ENCODE measurements around the gene PPP4R1.
A peak's percentile ranks its signal among the peaks of the same experiment; 100 is the strongest.

Gene PPP4R1

GRCh38 chr18:9604348-9604747 lies 10.0 kb downstream of the PPP4R1 start:
- in situ Hi-C loops (cut with HindIII; ENCODE audit: low pct_ligation_motif_present, low pct_unique_long_range_greater_than_20kb, low sequenced_read_pairs) = no loop called here
- DNase-seq = no peak

GRCh38 chr18:9599328-9599727 lies 15.0 kb downstream of the PPP4R1 start:
- in situ Hi-C loops (cut with HindIII; ENCODE audit: low pct_ligation_motif_present, low pct_unique_long_range_greater_than_20kb, low sequenced_read_pairs) = no loop called here
- no peak for DNase-seq

- DNase-seq = no peak
- in situ Hi-C loops (cut with HindIII; ENCODE audit: low pct_ligation_motif_present, low pct_unique_long_range_greater_than_20kb, low sequenced_read_pairs) = no loop called here
These were observed 16.8 kb downstream of the PPP4R1 start for GRCh38 chr18:9597609-9598008.

DNA sequence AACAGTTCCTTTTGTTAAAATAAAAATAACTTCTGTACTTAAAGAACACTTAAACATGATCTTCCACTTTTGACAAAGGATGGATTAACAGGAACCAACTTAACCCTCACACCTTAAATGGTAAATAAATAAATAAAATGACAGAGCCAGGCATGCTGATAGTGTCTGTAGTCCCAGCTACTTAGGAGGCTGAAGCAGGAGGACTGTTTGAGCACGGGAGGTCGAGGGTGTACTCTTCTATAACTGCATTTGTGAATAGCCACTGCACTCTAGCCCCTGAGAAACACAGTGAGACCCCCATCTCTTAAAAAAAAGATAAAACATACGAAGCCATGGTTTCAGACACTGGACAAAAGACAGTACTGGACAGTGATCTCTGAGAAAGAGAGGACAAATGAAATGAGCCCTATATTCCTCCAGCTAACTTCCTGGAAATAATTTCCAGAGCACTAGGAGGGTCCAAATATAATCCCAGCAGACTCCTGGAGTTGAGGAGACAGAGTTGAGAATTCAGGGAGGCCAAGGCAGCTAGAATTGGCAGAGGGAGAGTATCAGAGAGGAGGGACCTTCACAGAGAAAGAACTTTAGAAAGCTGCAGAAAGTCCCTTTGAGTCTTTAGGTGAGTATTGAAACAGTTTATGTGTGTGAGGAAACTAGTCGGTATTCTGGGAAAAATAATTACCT lies 17.4 kb downstream of the PPP4R1 start:
- in situ Hi-C loops (cut with HindIII; ENCODE audit: low pct_ligation_motif_present, low pct_unique_long_range_greater_than_20kb, low sequenced_read_pairs) = no loop called here
- no peak for DNase-seq

DNA sequence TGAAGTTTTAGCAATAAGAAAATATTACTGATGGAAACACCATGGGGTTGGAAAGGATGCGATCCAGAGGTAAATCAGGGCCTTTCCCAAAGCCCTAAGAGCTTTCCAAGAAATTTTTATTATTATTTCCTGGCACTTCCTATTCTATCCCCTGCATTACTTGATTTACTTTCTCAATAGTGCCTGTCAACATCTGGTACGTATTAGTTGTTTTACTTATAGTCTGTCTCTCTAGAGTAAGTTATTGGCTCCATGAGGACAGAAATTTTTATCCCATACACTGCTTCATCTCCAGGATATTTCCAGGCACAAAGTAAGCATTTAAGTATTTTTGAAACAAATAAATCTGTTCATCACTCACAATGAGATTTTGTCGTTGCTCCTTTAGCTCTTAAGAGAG lies 18.1 kb downstream of the PPP4R1 start:
- in situ Hi-C loops (cut with HindIII; ENCODE audit: low pct_ligation_motif_present, low pct_unique_long_range_greater_than_20kb, low sequenced_read_pairs) = no loop called here
- DNase-seq = no peak

- no peak for DNase-seq
- in situ Hi-C loops (cut with HindIII; ENCODE audit: low pct_ligation_motif_present, low pct_unique_long_range_greater_than_20kb, low sequenced_read_pairs) = no loop called here
These were observed 19.3 kb downstream of the PPP4R1 start for GRCh38 chr18:9594823-9595596.

DNA sequence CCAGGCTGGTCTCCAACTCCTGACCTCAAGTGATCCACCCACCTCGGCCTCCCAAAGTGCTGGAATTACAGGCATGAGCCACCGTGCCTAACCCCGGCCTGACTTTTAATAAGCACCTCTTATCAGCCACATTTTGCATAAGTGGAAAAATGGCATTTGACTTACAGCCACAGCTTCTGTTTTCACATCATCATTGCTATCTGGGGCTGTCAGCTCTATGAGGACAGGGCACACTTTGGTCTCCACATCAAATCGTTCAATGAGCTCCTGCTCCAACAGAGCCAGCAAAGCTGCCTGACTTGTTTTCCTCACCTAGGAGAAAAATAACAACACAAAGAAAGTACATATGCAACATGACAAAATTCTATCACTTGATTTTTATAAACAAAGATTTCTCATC lies 26.4 kb downstream of the PPP4R1 start:
- in situ Hi-C loops (cut with HindIII; ENCODE audit: low pct_ligation_motif_present, low pct_unique_long_range_greater_than_20kb, low sequenced_read_pairs) = no loop called here
- no peak for DNase-seq

DNA sequence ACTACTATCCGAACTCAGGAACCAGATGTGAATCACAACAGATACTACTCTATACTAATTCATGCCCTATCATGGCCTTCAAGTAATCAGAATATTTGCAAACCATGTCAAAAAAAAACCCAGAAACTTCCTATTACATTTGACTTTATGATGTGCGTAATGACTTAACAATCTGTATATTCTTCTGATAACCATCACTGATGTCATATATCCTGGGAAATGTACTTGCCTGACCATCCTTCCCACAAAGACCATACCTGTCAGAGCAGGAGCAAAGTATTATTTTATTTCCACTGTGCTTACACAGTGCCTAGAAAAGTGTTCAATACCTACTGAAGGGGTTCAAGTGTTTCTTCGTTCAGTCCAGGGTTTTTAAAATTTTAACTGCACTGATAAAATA lies 27.5 kb downstream of the PPP4R1 start:
- in situ Hi-C loops (cut with HindIII; ENCODE audit: low pct_ligation_motif_present, low pct_unique_long_range_greater_than_20kb, low sequenced_read_pairs) = no loop called here
- no peak for DNase-seq

GRCh38 chr18:9581667-9582066 lies 32.7 kb downstream of the PPP4R1 start:
- no peak for DNase-seq
- in situ Hi-C loops (cut with HindIII; ENCODE audit: low pct_ligation_motif_present, low pct_unique_long_range_greater_than_20kb, low sequenced_read_pairs) = no loop called here

GRCh38 chr18:9578306-9578705 lies 36.1 kb downstream of the PPP4R1 start:
- in situ Hi-C loops (cut with HindIII; ENCODE audit: low pct_ligation_motif_present, low pct_unique_long_range_greater_than_20kb, low sequenced_read_pairs) = no loop called here
- DNase-seq = no peak

GRCh38 chr18:9577361-9577760 lies 37.0 kb downstream of the PPP4R1 start:
- in situ Hi-C loops (cut with HindIII; ENCODE audit: low pct_ligation_motif_present, low pct_unique_long_range_greater_than_20kb, low sequenced_read_pairs) = no loop called here
- DNase-seq = no peak

DNA sequence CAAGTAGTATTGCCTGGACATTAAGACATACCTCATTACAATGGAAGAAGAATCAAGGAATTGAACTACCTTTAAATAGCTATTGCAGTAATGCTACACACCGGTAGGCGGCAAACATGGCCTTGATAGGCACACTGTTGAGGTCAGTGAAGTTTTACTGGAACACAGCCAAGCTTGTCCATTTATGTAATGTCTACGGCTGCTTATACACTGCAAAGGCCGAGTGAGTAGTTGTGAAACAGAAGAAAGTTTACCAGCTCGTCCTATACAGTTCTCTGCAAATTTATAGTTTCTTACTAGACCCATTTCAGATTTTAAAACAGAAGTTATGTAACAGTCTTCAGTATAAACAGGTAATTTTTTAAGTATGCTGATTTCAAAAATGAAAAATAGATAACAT lies 38.8 kb downstream of the PPP4R1 start:
- in situ Hi-C loops (cut with HindIII; ENCODE audit: low pct_ligation_motif_present, low pct_unique_long_range_greater_than_20kb, low sequenced_read_pairs) = no loop called here
- DNase-seq = peak; percentile 92

DNA sequence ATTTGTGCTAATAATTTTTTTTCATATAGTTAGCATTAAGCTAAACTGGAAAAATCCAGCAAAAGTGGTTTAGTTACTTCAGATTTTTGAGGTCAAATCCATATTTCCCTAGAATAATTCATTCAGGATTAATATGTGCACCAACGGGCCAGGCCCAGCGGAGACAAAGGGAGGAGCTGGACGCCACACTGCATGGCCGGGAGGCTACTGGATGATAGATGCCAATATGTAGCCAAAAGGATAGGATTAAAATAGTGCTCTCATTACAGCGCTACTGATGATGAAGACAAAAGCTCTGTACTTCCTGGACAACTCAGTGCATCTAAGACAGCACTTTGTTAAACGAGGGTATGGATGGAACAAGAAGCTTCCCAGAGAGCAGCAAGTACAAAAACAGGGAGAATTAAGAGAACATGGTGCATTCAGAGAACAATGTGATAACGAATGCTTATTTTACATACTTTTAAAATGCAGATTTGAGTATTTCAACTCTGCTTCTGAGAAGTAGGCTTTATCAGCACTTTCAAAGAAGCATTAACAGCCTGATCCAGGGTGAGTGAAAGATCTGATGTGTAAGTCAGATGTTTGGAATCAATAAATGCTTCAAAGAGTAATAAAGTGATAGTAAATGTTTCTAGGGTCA lies 39.8 kb downstream of the PPP4R1 start:
- DNase-seq = no peak
- in situ Hi-C loops (cut with HindIII; ENCODE audit: low pct_ligation_motif_present, low pct_unique_long_range_greater_than_20kb, low sequenced_read_pairs) = no loop called here

- in situ Hi-C loops (cut with HindIII; ENCODE audit: low pct_ligation_motif_present, low pct_unique_long_range_greater_than_20kb, low sequenced_read_pairs) = no loop called here
- DNase-seq = no peak
These were observed 42.8 kb downstream of the PPP4R1 start for GRCh38 chr18:9571546-9571945.

DNA sequence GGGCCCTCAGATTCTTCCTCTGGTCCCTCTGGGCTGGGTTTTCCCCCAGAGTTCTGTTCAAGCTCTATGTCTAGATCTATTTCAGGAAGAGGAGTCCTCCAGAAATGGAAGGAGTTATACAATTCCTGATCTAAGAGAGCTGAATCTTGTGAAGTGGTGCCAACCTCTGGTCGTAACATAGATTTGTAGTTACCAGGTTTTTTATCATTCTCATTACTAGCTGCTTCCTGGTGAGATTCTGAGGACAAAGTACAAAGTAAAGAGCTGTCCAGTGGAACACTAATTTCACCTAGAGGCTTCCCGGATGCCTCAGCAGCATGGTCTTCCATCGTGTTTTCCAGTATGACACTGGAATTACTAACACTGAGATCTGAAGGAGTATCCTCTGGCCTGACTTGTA lies 44.1 kb downstream of the PPP4R1 start:
- no peak for DNase-seq
- in situ Hi-C loops (cut with HindIII; ENCODE audit: low pct_ligation_motif_present, low pct_unique_long_range_greater_than_20kb, low sequenced_read_pairs) = no loop called here

DNA sequence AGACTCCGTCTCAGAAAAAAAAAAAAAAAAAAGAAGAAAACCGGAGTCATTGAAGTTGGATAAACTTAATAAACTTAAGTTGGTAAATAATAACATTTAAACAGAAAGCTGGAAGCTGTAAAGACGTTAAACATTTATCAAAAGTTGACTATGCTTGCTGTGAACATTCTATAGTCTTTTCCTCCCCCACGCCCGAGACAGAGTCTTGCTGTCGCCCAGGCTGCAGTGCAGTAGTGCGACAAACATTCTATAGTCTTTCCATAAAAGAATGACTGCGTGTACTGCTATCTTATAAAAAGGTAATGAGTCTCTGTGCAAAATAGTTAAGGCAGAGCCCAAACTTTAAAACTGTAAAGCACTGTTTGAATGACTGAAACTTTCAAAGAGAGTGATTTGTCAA lies 45.2 kb downstream of the PPP4R1 start:
- DNase-seq = no peak
- in situ Hi-C loops (cut with HindIII; ENCODE audit: low pct_ligation_motif_present, low pct_unique_long_range_greater_than_20kb, low sequenced_read_pairs) = no loop called here

DNA sequence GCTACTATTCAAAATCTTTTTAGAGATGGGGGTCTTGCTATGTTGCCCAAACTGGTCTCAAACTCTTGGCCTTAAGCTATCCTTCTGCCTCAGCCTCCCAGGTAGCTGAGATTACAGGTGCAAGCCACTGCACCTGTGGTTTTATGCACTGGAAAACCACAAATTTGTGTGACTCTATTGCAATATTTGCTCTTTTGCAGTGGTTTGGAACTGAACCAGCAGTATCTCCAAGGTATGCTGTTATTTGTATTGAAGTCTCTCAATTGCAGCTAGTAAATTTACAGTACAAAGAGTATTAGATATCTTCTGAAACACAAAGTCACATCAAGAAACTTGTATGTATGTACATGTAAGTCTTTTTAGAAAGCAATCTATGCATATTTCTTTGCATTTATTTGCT lies 46.2 kb downstream of the PPP4R1 start:
- in situ Hi-C loops (cut with HindIII; ENCODE audit: low pct_ligation_motif_present, low pct_unique_long_range_greater_than_20kb, low sequenced_read_pairs) = no loop called here
- no peak for DNase-seq

- in situ Hi-C loops (cut with HindIII; ENCODE audit: low pct_ligation_motif_present, low pct_unique_long_range_greater_than_20kb, low sequenced_read_pairs) = no loop called here
These were observed 49.0 kb downstream of the PPP4R1 start for GRCh38 chr18:9565407-9565806.

GRCh38 chr18:9563331-9563730 lies 51.0 kb downstream of the PPP4R1 start:
- in situ Hi-C loops (cut with HindIII; ENCODE audit: low pct_ligation_motif_present, low pct_unique_long_range_greater_than_20kb, low sequenced_read_pairs) = no loop called here
- DNase-seq = no peak

More at GRCh38 chr18:9565407-9565806, 49.0 kb downstream of the PPP4R1 start:
- DNase-seq = no peak

GRCh38 chr18:9562584-9562983 lies 51.8 kb downstream of the PPP4R1 start:
- DNase-seq = no peak
- in situ Hi-C loops (cut with HindIII; ENCODE audit: low pct_ligation_motif_present, low pct_unique_long_range_greater_than_20kb, low sequenced_read_pairs) = no loop called here
